SW480 (cell line): ENCODE results near the gene DDX39B.

Experiments used
- DNase-seq: peaks from one replicate; pipeline ENCODE4 v3.0.0-alpha.2; 2016; ENCODE audit warnings: low spot score

Gene DDX39B

GRCh38 chr6:31547727-31548543 is 6.1 kb upstream of the DDX39B start:
- no peak for DNase-seq

- DNase-seq: peak; percentile 93
Observed at GRCh38 chr6:31546958-31547726, 5.3 kb upstream of the DDX39B start, which contains the start of gene NFKBIL1. TSS of gene NFKBIL1 (plus strand) at chr6:31547608. CDS start at chr6:31547695, 87 bp downstream.

- DNase-seq: peak; percentile 92
Observed at GRCh38 chr6:31546339-31546957, 4.6 kb upstream of the DDX39B start, which contains the start of gene ATP6V1G2. TSS of gene ATP6V1G2 (minus strand) at chr6:31546608. CDS start at chr6:31546559, 49 bp downstream.

GRCh38 chr6:31545291-31545690 is 3.5 kb upstream of the DDX39B start:
- DNase-seq: no peak

- DNase-seq: no peak
Observed at GRCh38 chr6:31544676-31545075, 2.9 kb upstream of the DDX39B start.

GRCh38 chr6:31543639-31544038 is 1.8 kb upstream of the DDX39B start:
- no peak for DNase-seq

GRCh38 chr6:31541059-31541657 is 645 bp downstream of the DDX39B start:
- DNase-seq: peak; percentile 32

- no peak for DNase-seq
Observed at GRCh38 chr6:31540640-31541039, 1.2 kb downstream of the DDX39B start.

- DNase-seq: no peak
Observed at GRCh38 chr6:31538805-31539400, 2.9 kb downstream of the DDX39B start.

GRCh38 chr6:31535538-31536324 is 6.1 kb downstream of the DDX39B start:
- no peak for DNase-seq

- no peak for DNase-seq
Observed at GRCh38 chr6:31534521-31535040, 7.2 kb downstream of the DDX39B start.

GRCh38 chr6:31534011-31534410 is 7.8 kb downstream of the DDX39B start:
- no peak for DNase-seq

- DNase-seq: no peak
Observed at GRCh38 chr6:31533455-31533841, 8.4 kb downstream of the DDX39B start.

GRCh38 chr6:31532644-31533454 is 9.0 kb downstream of the DDX39B start:
- no peak for DNase-seq

GRCh38 chr6:31531771-31532643 is 9.8 kb downstream of the DDX39B start:
- DNase-seq: no peak

GRCh38 chr6:31531162-31531561 is 10.6 kb downstream of the DDX39B start:
- no peak for DNase-seq

- no peak for DNase-seq
Observed at GRCh38 chr6:31530659-31531058, 11.1 kb downstream of the DDX39B start.

GRCh38 chr6:31529329-31530150 is 12.3 kb downstream of the DDX39B start:
- DNase-seq: no peak
